PC-3 (cell line): Measurements from ENCODE around the gene MEIOSIN. TPM values are rescaled to one million over a fixed set of nuclear protein-coding genes. Genes with fewer than 3 reads are reported as not detected.
"Not testable (repeated sequence)": the region's sequence is repeated elsewhere in the genome, so short reads cannot be mapped to it uniquely, and the experiment has no call there.

Experiments
- ATAC-seq: fragments of 200-7000 bp; cut with Tn5 transposase; 2 replicates; pipeline ENCODE4 v1.9.1; 2020; ENCODE audit warnings: mild to moderate bottlenecking, moderate library complexity
- Bru-seq: library from RNA; stranded (reverse); fragments of 400-500 nt; gene quantifications from one replicate; lab custom pipeline; 2021; lab: Mats Ljungman, UMichigan
- BruChase-seq, 2 experiments: library from RNA; stranded (reverse); fragments of 400-500 nt; gene quantifications; one replicate each; lab custom pipeline; 2021; lab: Mats Ljungman, UMichigan
- BruUV-seq: library from RNA; stranded (reverse); fragments of 400-500 nt; replicated peaks from 2 replicates; lab custom pipeline; 2021; lab: Mats Ljungman, UMichigan
- CTCF ChIA-PET: fragments of 300-600 bp; sonication (Branson Sonifier 250); formaldehyde crosslinking; loops from one replicate; lab custom pipeline; 2022; ENCODE audit warnings: antibody characterized with exemption; lab: Charles Lee
- POLR2A ChIA-PET: fragments of 300-600 bp; sonication (Branson Sonifier 250); formaldehyde crosslinking; loops from one replicate; lab custom pipeline; 2022; ENCODE audit warnings: antibody characterized with exemption; ENCODE audit not compliant: unreplicated experiment; lab: Charles Lee
- DNase-seq: peaks from one replicate; pipeline ENCODE4 v3.0.0-alpha.2; 2015
- H2AFZ ChIP-seq: fragments of 300-600 bp; sonication (generic); 2 replicates; pipeline ENCODE4 v1.6.0; 2016; ENCODE audit warnings: antibody characterized with exemption, low read length
- H3F3A ChIP-seq: fragments of 300-600 bp; sonication (generic); one replicate; pipeline ENCODE4 v1.6.0; 2017; ENCODE audit warnings: antibody characterized with exemption, low read length, control low read depth, mild to moderate bottlenecking; ENCODE audit not compliant: unreplicated experiment
- H3K27ac ChIP-seq: fragments of 300-600 bp; sonication (generic); 2 replicates; pipeline ENCODE4 v1.5.1; 2016; ENCODE audit warnings: mild to moderate bottlenecking, low read length
- H3K27me3 ChIP-seq: fragments of 300-600 bp; sonication (generic); 2 replicates; pipeline ENCODE4 v1.6.1; 2016; ENCODE audit warnings: low read length, mixed read lengths
- H3K36me3 ChIP-seq: fragments of 300-600 bp; sonication (generic); 2 replicates; pipeline ENCODE4 v1.6.1; 2016; ENCODE audit warnings: low read depth, mixed run types, low read length, mixed read lengths
- H3K4me1 ChIP-seq: fragments of 300-600 bp; sonication (generic); 2 replicates; pipeline ENCODE4 v1.5.1; 2016; ENCODE audit warnings: low read length; ENCODE audit not compliant: insufficient read depth
- H3K4me2 ChIP-seq: fragments of 300-600 bp; sonication (generic); 2 replicates; pipeline ENCODE4 v1.6.0; 2016; ENCODE audit warnings: low read length
- H3K4me3 ChIP-seq: fragments of 300-600 bp; sonication (generic); 2 replicates; pipeline ENCODE4 v1.5.1; 2016; ENCODE audit warnings: mild to moderate bottlenecking, low read length, mixed read lengths
- H3K79me2 ChIP-seq: fragments of 300-600 bp; sonication (generic); 2 replicates; pipeline ENCODE4 v1.6.1; 2017; ENCODE audit warnings: low read length, mixed read lengths
- H3K9ac ChIP-seq: fragments of 300-600 bp; sonication (generic); 2 replicates; pipeline ENCODE4 v1.6.0; 2016; ENCODE audit warnings: mild to moderate bottlenecking, low read length
- H3K9me2 ChIP-seq: fragments of 300-600 bp; sonication (generic); replicated peaks from 2 replicates; pipeline ENCODE4 v1.6.1; 2016; ENCODE audit warnings: mixed run types, low read length, mixed read lengths
- H3K9me3 ChIP-seq: fragments of 300-600 bp; sonication (generic); 2 replicates; pipeline ENCODE4 v1.6.1; 2016; ENCODE audit warnings: low read length, mixed read lengths
- H4K20me1 ChIP-seq: fragments of 300-600 bp; sonication (generic); 2 replicates; pipeline ENCODE4 v1.6.1; 2016; ENCODE audit warnings: low read length, mixed read lengths
- CTCF ChIP-seq: fragments of 300-600 bp; sonication (generic); conservative IDR thresholded peaks from 2 replicates; pipeline ENCODE4 v1.5.1; 2017; ENCODE audit warnings: antibody characterized with exemption, low read depth, mild to moderate bottlenecking, low read length
- EZH2 ChIP-seq: fragments of 300-600 bp; sonication (generic); IDR thresholded peaks from one replicate; pipeline ENCODE4 v1.6.1; 2017; ENCODE audit warnings: antibody characterized with exemption, mild to moderate bottlenecking, low read length; ENCODE audit not compliant: unreplicated experiment
- EZH2phosphoT487 ChIP-seq: fragments of 300-600 bp; sonication (generic); IDR thresholded peaks from 2 replicates; pipeline ENCODE4 v1.6.1; 2018; ENCODE audit warnings: mild to moderate bottlenecking, antibody characterized with exemption, low read length, borderline replicate concordance
- intact Hi-C: fragments of 100-400 bp; cut with micrococcal nuclease; formaldehyde crosslinking; loops from 2 replicates; pipeline ENCODE4 v1.9.0; 2023
- long read RNA-seq: library from polyadenylated mRNA; unstranded; transcript quantifications from one replicate; pipeline ENCODE4 v2.0.0, GENCODE V29; 2021; ENCODE audit not compliant: unreplicated experiment
- total RNA-seq: library from RNA; depleted of rRNA; stranded (reverse); fragments of >200 nt; gene quantifications from 2 replicates; pipeline ENCODE4 v1.2.3, GENCODE V29; 2014; rRNA removed

The MEIOSIN gene
- not detected in 2 replicates for total RNA-seq
- Bru-seq, nascent RNA = not detected
- not detected for BruChase-seq, experiment 1, labeled RNA remaining after a 6-hour chase
- BruChase-seq, experiment 2, labeled RNA remaining after a 2-hour chase = not detected
- long read RNA-seq = 0 reads

- Histone ChIP-seq H3F3A (no peaks in the 10 kb centered on the region), H3K9ac (no peak within 1 kb of the TSS), H3K4me3 (no peak within 1 kb of the TSS), H3K4me1 (no peaks in the 10 kb centered on the region), H2AFZ (no peak within 1 kb of the TSS), H3K27me3 (no peaks in the 10 kb centered on the region), H3K4me2 (no peak within 1 kb of the TSS), H3K9me3 (no peaks in the 10 kb centered on the region), H3K79me2 (peaks cover 24% of the 10 kb centered on the region), H4K20me1 (no peaks in the 10 kb centered on the region), H3K27ac (no peak within 1 kb of the TSS), H3K9me2 (no peaks in the 10 kb centered on the region), H3K36me3 (no peaks in the 10 kb centered on the region)
- no peak for DNase-seq
- ChIA-PET CTCF (no interaction called here), POLR2A (no interaction called here)
- ATAC-seq = no peak
- no peak for TF ChIP-seq CTCF
- intact Hi-C loops = no loop called here
- BruUV-seq = no TSS peak
These were observed at the start of gene MEIOSIN for GRCh38 chr19:45733160-45733810. MEIOSIN (plus strand) TSS chr19:45733439; CDS start chr19:45735377, 1,938 bp downstream.

- H3K79me2 ChIP-seq, H3K4me2 ChIP-seq, H4K20me1 ChIP-seq, H3K9ac ChIP-seq, CTCF ChIA-PET, H3K9me3 ChIP-seq, H3F3A ChIP-seq, ATAC-seq, H3K4me3 ChIP-seq, BruUV-seq, H3K27ac ChIP-seq, H2AFZ ChIP-seq, H3K9me2 ChIP-seq, H3K4me1 ChIP-seq, intact Hi-C loops, DNase-seq, H3K27me3 ChIP-seq, POLR2A ChIA-PET: not testable (repeated sequence)
- peaks cover 16% of the 10 kb centered on the region for H3K36me3 ChIP-seq
These were observed 48.2 kb upstream of the MEIOSIN start for GRCh38 chr19:45685045-45685444.

GRCh38 chr19:45687599-45687998 is 45.6 kb upstream of the MEIOSIN start:
- no peaks in the 10 kb centered on the region for H3K9me2 ChIP-seq
- TF ChIP-seq CTCF (no peak), EZH2 (no peak), EZH2phosphoT487 (no peak)
- H4K20me1 ChIP-seq = no peaks in the 10 kb centered on the region
- H3K27me3 ChIP-seq = no peaks in the 10 kb centered on the region
- no peaks in the 10 kb centered on the region for H3K4me1 ChIP-seq
- peaks cover 22% of the 10 kb centered on the region for H3K79me2 ChIP-seq
- intact Hi-C loops = no loop called here
- no TSS peak for BruUV-seq
- H3K4me2 ChIP-seq = no peak overlapping the region
- no peak overlapping the region for H3K4me3 ChIP-seq
- ChIA-PET CTCF (no interaction called here), POLR2A (no interaction called here)
- H3K9me3 ChIP-seq = no peaks in the 10 kb centered on the region
- ATAC-seq (no peak), DNase-seq (no peak)
- peaks cover 16% of the 10 kb centered on the region for H3K36me3 ChIP-seq
- no peak overlapping the region for H3K27ac ChIP-seq
- H2AFZ ChIP-seq = no peak overlapping the region
- H3K9ac ChIP-seq = no peak overlapping the region
- no peaks in the 10 kb centered on the region for H3F3A ChIP-seq
